NCI-H1694 treated with DMSO at 0.1 percent for 48 hours (cell line): ENCODE data around the gene ODAD2.
"Not testable (repeated sequence)": the region's sequence is repeated elsewhere in the genome, so short reads cannot be mapped to it uniquely, and the experiment has no call there.

ENCODE experiments used
- DNase-seq: peaks from one replicate; lab custom pipeline; 2025; lab: John Stamatoyannopoulos, UW

The ODAD2 gene, protein sequence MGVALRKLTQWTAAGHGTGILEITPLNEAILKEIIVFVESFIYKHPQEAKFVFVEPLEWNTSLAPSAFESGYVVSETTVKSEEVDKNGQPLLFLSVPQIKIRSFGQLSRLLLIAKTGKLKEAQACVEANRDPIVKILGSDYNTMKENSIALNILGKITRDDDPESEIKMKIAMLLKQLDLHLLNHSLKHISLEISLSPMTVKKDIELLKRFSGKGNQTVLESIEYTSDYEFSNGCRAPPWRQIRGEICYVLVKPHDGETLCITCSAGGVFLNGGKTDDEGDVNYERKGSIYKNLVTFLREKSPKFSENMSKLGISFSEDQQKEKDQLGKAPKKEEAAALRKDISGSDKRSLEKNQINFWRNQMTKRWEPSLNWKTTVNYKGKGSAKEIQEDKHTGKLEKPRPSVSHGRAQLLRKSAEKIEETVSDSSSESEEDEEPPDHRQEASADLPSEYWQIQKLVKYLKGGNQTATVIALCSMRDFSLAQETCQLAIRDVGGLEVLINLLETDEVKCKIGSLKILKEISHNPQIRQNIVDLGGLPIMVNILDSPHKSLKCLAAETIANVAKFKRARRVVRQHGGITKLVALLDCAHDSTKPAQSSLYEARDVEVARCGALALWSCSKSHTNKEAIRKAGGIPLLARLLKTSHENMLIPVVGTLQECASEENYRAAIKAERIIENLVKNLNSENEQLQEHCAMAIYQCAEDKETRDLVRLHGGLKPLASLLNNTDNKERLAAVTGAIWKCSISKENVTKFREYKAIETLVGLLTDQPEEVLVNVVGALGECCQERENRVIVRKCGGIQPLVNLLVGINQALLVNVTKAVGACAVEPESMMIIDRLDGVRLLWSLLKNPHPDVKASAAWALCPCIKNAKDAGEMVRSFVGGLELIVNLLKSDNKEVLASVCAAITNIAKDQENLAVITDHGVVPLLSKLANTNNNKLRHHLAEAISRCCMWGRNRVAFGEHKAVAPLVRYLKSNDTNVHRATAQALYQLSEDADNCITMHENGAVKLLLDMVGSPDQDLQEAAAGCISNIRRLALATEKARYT

DNA sequence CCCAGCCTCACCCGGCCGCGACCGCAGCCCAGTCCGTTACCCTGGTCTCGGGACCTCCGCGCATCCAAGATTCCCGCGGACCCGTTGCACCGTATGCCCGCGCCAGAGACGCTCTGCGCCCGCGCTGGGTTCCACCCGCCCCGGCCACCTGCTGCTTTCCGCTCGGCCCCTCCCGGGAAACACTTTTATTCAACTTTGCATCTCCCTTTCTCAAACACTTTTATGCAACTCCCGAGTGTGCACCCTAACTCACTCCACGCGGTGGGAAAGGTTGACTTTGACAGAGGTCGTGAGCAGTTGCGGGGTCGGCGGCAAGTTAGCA is at the start of gene ODAD2:
TSS of gene ODAD2 (minus strand) at position 126 of the 322 bp plus-strand sequence. CDS start 3,937 bp downstream, outside the sequence.
- DNase-seq = no peak

GRCh38 chr10:28047061-28047460 is 48.2 kb upstream of the ODAD2 start:
- no peak for DNase-seq

DNA sequence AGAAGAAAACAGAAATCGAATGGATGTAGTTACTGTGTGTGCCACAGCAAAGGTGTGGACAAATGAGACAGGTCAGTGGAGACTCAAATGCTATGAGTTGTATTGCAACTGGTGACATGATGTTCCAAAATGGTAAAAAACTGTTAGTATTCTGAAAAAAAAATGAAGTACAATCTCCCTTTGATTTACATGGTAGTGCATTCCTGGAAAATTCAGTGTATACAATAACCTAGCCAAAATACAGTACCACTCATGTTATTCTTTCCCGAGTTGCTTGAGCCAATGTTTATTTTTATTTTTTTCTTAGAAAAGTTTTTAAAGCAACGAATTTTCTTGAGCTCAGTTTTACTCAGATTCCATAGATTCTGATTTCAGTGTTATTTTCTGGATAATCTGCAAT is 47.7 kb upstream of the ODAD2 start:
- DNase-seq = no peak

DNA sequence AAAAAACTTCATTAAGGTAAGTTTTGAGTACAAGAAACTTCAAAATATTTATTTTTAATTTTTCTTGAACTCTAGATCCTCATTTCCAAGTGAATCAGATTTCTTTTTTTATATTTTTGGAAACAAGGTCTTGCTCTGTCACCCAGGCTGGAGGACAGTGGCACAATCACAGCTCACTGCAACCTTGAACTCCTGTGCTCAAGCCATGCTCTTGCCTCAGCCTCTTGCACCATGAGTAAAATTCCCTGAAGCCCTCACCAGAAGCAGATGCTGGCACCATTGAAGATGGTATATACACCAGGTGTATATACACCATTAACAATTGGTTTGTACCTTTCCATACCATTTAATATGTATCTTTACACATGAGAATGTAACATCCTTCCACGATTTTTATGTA is 45.1 kb upstream of the ODAD2 start:
- no peak for DNase-seq

GRCh38 chr10:28036587-28036986 is 37.7 kb upstream of the ODAD2 start:
- DNase-seq = no peak

- DNase-seq = no peak
These were observed 22.4 kb upstream of the ODAD2 start for GRCh38 chr10:28020993-28021982.

DNA sequence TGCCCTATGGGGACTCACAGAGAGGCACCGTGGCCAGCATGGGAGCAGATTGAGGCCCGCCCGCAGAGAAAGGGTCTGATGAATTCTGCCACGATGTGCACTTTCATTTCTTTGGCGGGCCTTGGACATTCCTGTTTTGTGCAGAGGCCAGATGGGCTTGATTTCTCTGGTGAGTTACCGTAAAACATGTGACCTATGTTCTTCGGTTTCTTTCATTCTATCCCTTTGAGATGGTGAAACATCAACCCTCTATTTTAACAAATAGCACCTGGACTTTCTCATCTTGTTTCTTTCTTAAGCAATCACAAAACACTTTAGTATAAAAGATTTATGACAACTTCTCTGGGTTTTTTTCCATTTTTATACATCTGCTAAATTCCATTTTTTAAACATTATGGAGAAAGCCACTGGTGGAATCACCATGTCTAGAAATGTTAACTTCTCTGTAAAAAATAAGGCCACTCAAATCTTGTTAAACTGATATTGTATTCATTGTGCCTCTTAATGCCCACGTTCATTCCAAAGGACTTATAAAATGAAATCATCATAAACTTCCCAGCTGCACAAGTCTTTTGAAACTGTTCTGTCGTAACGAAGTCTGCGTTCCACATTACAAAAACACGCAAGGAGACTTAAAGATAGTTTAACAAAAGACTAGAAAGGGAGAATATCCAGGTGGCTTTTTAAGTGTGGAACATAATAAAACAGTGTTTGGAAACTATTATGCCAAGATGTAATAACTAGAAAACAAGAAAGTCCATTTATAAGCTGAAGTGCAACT is 21.4 kb upstream of the ODAD2 start:
- DNase-seq = no peak

DNA sequence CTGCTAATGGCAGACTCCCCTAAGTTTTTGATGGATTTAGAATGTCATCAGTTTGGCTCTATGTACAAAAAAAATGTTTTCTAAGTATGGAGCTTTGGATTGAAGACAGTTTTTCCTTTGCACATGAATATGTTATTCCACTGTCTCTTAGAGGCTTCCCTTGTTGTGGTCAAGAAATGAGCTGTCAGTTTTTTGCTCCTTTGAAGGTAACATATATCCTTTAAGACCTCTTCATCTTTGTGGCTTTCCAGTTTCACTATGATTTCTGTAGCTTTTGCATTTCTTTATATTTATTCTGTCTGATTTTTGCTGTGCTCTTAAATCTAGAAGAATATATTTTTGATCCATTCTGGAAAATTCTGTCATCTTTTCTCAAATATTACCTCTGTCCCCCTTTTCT is 15.8 kb upstream of the ODAD2 start:
- DNase-seq = no peak

GRCh38 chr10:28012990-28013515 is 14.2 kb upstream of the ODAD2 start:
- DNase-seq = no peak

DNA sequence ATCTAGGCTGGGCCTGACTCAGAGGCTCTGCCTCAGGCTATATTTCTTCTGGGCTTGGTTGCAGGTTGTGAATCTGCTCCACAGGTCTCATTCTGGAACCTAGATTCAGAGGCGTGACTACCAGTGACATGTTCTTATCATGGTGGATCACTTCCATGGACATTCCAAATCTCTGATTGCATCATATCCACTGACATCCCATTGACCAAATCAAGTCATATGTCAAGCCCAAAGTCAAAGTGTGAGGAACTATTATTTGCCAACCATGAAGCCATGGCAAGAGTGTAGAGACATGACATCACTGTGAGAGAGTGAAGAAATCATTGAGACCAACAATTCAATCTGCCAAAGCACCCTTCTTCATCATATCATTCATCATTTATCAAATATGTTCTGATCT is 11.9 kb upstream of the ODAD2 start:
- no peak for DNase-seq

- no peak for DNase-seq
These were observed 9.2 kb upstream of the ODAD2 start for GRCh38 chr10:28008054-28008453.

- no peak for DNase-seq
These were observed 2.5 kb upstream of the ODAD2 start for GRCh38 chr10:28001353-28001752.

- DNase-seq = no peak
These were observed 513 bp downstream of the ODAD2 start for GRCh38 chr10:27998178-27998953.

- no peak for DNase-seq
These were observed 1.1 kb downstream of the ODAD2 start for GRCh38 chr10:27997865-27998177.

DNA sequence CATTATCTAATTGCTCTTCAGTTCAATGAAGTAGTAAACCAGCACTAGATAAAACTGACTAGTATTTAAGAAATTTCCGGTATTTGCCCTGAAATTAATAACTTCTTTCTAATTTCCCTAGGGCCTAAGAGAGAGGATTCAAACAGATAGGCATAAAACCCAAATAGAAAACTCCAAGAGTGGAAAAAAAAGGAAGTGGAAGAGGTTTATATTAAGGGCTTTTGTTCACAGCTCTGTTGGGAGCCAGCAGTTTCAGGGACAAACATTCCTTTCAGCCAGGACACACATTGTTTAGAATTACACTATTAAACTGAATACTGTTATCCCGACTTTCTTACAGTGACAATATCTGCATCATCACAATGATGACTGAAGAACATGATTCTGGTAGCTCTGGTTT is 3.6 kb downstream of the ODAD2 start:
- DNase-seq = no peak

GRCh38 chr10:27989357-27989756 is 9.5 kb downstream of the ODAD2 start:
- DNase-seq = not testable (repeated sequence)

DNA sequence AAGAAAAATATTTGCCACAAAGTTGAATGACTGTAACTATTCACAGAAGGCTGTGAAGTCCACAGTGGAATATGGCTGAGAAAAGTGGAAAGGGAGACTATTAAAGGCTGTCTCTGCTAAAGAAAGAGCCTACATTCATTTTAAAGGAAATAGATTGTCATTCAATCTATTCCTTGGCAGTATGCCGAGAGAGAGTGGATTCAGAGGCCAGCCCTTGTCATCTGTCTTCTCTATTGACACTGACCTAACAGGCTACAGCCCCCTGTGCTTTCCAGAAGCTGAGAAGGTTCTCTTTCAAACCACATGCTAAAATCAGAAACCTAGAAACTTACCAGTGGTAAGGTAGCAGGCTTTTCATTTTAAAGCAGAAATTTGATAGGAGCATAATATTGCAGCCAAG is 12.1 kb downstream of the ODAD2 start:
- DNase-seq = no peak

- DNase-seq = no peak
These were observed 15.9 kb downstream of the ODAD2 start for GRCh38 chr10:27982875-27983543.

- DNase-seq = no peak
These were observed 17.1 kb downstream of the ODAD2 start for GRCh38 chr10:27981744-27982143.
